KMS-11 (cell line): ENCODE data around the gene RHBG.
"Not testable (repeated sequence)": the region's sequence is repeated elsewhere in the genome, so short reads cannot be mapped to it uniquely, and the experiment has no call there.

Experiments used
- H2AFZ ChIP-seq: fragments of 200-600 bp; sonication (generic); 2 replicates; pipeline ENCODE4 v1.6.1; 2016; ENCODE audit warnings: antibody characterized with exemption, mixed run types, low read depth
- H3K27ac ChIP-seq: fragments of 200-600 bp; sonication (generic); 2 replicates; pipeline ENCODE4 v1.6.1; 2016; ENCODE audit warnings: mild to moderate bottlenecking, mixed run types
- H3K27me3 ChIP-seq: fragments of 200-600 bp; sonication (generic); 2 replicates; pipeline ENCODE4 v1.6.1; 2017; ENCODE audit warnings: mild to moderate bottlenecking, low read depth, mixed run types, moderate library complexity; ENCODE audit not compliant: insufficient read depth
- H3K36me3 ChIP-seq: fragments of 200-600 bp; sonication (generic); 2 replicates; pipeline ENCODE4 v1.6.1; 2017; ENCODE audit warnings: mild to moderate bottlenecking, mixed run types; ENCODE audit not compliant: insufficient read depth
- H3K4me1 ChIP-seq: fragments of 200-600 bp; sonication (generic); 2 replicates; pipeline ENCODE4 v1.6.1; 2016; ENCODE audit warnings: mild to moderate bottlenecking, low read depth, mixed run types; ENCODE audit not compliant: poor library complexity, severe bottlenecking
- H3K4me2 ChIP-seq: fragments of 200-600 bp; sonication (generic); 2 replicates; pipeline ENCODE4 v1.7.0; 2016; ENCODE audit warnings: mild to moderate bottlenecking, mixed run types
- H3K4me3 ChIP-seq: fragments of 200-600 bp; sonication (generic); IDR thresholded peaks from 2 replicates; pipeline ENCODE4 v1.6.1; 2017; ENCODE audit warnings: low read depth, low read length, mixed read lengths; ENCODE audit not compliant: insufficient read depth
- H3K79me2 ChIP-seq: fragments of 200-600 bp; sonication (generic); 2 replicates; pipeline ENCODE4 v1.6.1; 2016; ENCODE audit warnings: low read depth, mixed run types; ENCODE audit not compliant: insufficient read depth
- H3K9ac ChIP-seq: fragments of 200-600 bp; sonication (generic); 2 replicates; pipeline ENCODE4 v1.6.1; 2016; ENCODE audit warnings: mild to moderate bottlenecking, mixed run types
- H4K20me1 ChIP-seq: fragments of 200-600 bp; sonication (generic); 2 replicates; pipeline ENCODE4 v1.6.1; 2016; ENCODE audit warnings: mild to moderate bottlenecking, mixed run types; ENCODE audit not compliant: insufficient read depth
- TF ChIP-seq, protein P1 (sequence below): fragments of 200-600 bp; sonication (generic); conservative IDR thresholded peaks from 2 replicates; pipeline ENCODE4 v1.6.1; 2017; ENCODE audit warnings: low read depth, mild to moderate bottlenecking, antibody characterized with exemption, low read length, moderate library complexity, mixed read lengths

The RHBG gene

DNA sequence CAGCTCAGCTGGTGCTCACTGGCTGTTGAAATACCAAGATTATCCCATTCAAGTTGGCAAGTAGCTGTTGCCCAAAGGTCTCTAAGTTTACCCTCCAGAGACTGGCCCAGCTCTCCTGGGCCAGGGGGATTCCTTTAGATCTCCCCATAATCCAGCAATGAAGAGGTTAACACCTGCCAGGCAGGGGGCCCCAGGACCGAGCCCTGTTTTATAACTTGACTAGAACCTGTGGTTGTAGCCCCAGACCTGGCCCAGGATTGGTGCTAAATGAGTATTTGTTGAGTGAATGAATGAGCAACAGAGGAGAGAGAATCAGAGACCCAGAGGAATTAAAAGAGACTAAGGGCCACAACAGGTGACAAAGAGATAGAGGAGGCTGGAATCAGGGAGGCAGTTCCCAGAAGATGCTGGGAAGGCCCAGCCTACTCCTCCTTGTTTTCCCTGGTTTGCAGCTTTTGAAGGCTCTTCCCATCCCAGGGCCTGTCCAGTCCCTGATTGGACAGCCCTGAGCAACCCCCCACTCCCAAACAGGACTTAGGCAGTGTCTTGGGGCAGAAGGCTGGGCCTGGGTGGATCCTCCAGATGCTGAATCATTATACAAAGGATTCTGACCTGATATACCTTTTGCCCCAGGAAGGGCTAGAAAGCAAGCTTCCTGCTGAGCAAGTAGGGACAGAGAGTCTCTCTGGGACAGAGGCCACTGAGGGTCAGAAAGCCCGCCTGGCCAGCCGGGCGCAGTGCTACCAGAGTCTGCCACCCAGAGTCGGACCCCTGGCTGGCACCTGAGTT is 2.4 kb upstream of the RHBG start:
- Histone ChIP-seq H3K27ac (no peak overlapping the region), H3K9ac (no peak overlapping the region), H3K4me2 (no peak overlapping the region), H3K4me1 (peaks cover 4% of the 10 kb centered on the region), H3K79me2 (no peaks in the 10 kb centered on the region), H3K4me3 (no peak overlapping the region), H3K36me3 (no peaks in the 10 kb centered on the region), H4K20me1 (no peaks in the 10 kb centered on the region), H2AFZ (no peak overlapping the region), H3K27me3 (peaks cover 91% of the 10 kb centered on the region)
- TF ChIP-seq, protein P1, sequence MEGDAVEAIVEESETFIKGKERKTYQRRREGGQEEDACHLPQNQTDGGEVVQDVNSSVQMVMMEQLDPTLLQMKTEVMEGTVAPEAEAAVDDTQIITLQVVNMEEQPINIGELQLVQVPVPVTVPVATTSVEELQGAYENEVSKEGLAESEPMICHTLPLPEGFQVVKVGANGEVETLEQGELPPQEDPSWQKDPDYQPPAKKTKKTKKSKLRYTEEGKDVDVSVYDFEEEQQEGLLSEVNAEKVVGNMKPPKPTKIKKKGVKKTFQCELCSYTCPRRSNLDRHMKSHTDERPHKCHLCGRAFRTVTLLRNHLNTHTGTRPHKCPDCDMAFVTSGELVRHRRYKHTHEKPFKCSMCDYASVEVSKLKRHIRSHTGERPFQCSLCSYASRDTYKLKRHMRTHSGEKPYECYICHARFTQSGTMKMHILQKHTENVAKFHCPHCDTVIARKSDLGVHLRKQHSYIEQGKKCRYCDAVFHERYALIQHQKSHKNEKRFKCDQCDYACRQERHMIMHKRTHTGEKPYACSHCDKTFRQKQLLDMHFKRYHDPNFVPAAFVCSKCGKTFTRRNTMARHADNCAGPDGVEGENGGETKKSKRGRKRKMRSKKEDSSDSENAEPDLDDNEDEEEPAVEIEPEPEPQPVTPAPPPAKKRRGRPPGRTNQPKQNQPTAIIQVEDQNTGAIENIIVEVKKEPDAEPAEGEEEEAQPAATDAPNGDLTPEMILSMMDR: no peak

DNA sequence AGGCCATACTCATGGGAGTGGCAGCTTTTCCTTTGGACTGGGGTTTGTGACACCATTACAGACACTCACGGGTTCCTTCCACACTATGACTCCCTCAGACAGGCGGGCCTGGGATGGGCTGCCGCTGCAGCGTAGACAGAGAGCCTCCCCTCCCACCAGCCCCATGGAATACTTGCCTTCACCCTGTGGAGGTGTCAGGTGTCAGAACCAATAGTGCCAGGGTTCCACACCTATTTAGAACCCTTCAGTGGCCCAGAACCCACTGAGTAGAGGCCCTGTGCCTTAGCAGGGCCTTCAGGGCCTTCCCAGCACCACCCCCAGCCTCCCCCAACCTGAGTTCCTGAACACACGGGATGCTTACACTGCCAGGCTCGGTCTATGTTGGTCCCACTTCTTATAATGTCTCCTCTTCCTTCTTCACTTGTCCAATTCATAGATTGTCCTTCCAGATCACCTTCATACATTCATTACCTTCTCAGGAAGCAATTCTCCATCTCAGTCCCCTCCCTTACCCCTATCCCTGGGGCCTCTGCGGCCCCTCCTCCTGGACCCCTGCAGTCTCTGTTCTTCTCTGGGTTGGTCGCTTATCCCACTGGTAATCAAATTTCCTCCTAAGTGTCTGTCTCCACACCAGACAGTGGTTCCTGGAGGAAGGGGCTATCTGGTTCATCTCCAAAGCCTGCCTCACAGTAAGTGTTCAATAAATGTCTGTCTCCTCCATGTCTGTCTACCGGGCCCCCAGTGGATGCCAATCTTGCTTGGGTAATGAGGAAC is 1.4 kb upstream of the RHBG start:
- Histone ChIP-seq H3K79me2 (no peaks in the 10 kb centered on the region), H3K4me2 (no peak overlapping the region), H3K36me3 (no peaks in the 10 kb centered on the region), H3K27me3 (peaks cover 96% of the 10 kb centered on the region), H3K9ac (no peak overlapping the region), H3K4me3 (no peak overlapping the region), H3K27ac (no peak overlapping the region), H2AFZ (no peak overlapping the region), H3K4me1 (peaks cover 1% of the 10 kb centered on the region), H4K20me1 (no peaks in the 10 kb centered on the region)
- TF ChIP-seq, protein P1: no peak

DNA sequence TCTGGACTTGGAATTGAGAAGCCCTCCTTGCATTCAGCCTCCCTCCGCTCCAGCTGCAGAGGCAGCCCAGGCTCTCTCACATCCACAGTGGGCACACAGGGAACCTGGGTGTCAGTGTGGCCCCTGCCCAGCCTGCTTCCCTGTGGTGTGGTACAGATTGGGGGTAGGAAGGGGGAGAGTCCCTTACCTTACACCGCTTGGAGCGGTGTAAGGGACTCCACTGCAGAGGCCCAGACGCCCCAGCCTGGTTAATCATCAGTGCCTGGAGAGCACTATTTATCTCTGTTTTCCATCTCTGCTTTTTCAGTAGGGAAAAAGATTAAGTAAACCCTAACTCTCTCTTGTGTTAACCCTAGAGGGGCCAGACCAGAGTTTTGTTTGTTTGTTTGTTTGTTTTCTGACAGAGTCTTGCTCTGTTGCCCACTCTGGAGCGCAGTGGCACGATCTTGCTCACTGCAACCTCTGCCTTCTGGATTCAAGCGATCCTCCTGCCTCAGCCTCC is 803 bp upstream of the RHBG start:
- H3K4me1 ChIP-seq: no peaks in the 10 kb centered on the region
- H3K79me2 ChIP-seq: no peaks in the 10 kb centered on the region
- H3K9ac ChIP-seq: no peak overlapping the region
- H3K4me2 ChIP-seq: no peak overlapping the region
- H3K4me3 ChIP-seq: no peak overlapping the region
- no peaks in the 10 kb centered on the region for H4K20me1 ChIP-seq
- H3K27ac ChIP-seq: no peak overlapping the region
- TF ChIP-seq, protein P1: no peak
- peaks cover 96% of the 10 kb centered on the region for H3K27me3 ChIP-seq
- no peaks in the 10 kb centered on the region for H3K36me3 ChIP-seq
- no peak overlapping the region for H2AFZ ChIP-seq

DNA sequence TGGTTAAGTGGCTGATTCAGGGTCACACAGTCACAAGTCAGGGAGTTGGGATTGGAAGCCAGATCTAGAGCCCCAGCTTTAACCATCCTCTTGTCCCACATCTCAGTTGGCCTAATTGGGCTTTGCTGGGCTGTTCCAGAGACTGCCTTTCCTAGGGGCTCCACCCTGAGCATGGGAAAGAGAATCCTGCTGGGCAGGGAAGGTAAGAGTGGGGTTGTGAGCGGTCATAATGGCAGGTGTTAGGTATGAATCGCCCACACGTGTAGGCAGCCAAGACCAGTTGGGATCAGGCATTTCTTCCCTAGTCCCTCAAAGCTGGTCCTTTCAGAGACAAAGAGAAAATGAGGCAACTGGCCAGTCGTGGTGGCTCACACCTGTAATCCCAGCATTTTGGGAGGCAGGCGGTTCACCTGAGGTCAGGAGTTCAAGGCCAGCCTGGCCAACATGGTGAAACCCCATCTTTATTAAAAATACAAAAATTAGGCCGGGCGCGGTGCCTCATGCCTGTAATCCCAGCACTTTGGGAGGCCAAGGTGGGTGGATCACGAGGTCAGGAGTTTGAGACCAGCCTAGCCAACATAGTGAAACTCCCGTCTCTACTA is 775 bp downstream of the RHBG start:
- H3K79me2 ChIP-seq, H4K20me1 ChIP-seq, H3K36me3 ChIP-seq, H3K4me1 ChIP-seq, H3K9ac ChIP-seq, H2AFZ ChIP-seq, H3K27ac ChIP-seq: not testable (repeated sequence)
- peak overlapping the region; percentile 22; the same call in 1 of the 2 replicates for H3K4me2 ChIP-seq
- peak overlapping the region; percentile 37 for H3K4me3 ChIP-seq
- H3K27me3 ChIP-seq: peaks cover 98% of the 10 kb centered on the region
